A549 (cell line): ENCODE data around the gene CDH4. TPM values are rescaled to one million over a fixed set of nuclear protein-coding genes. Genes with fewer than 3 reads are reported as not detected.

Experiments used
- ATAC-seq, 2 experiments: fragments of 200-7000 bp in 1 of 2; fragments of >200 bp in 1 of 2; cut with Nextera tagmentation in 1 of 2; cut with Tn5 transposase in 1 of 2; 3 replicates each; pipeline versions ENCODE4 v1.8.0 to v1.9.1; 2018 to 2020; ENCODE audit warnings: mild to moderate bottlenecking in 1 of 2, moderate library complexity in 1 of 2
- CTCF ChIA-PET: fragments of 300-600 bp; sonication (Branson Sonifier 250); formaldehyde crosslinking; extraction: SDS; loops from one replicate; lab custom pipeline; 2021; ENCODE audit warnings: antibody characterized with exemption, inconsistent platforms; lab: Yijun Ruan, JAX
- POLR2A ChIA-PET: fragments of 350-600 bp; formaldehyde crosslinking; extraction: SDS; loops from one replicate; lab custom pipeline; 2021; ENCODE audit warnings: antibody characterized with exemption, inconsistent platforms; lab: Yijun Ruan, JAX
- DNase-seq, 2 experiments: peaks; one replicate each; pipeline versions ENCODE4 v3.0.0 to v3.0.0-alpha.2; 2011 to 2016; ENCODE audit warnings: low read depth in 1 of 2, low spot score in 1 of 2
- FAIRE-seq: peaks from 2 replicates; lab custom pipeline; 2011; peaks lifted over from hg19 to GRCh38; lab: Jason Lieb, UNC
- H3K27ac ChIP-seq, 2 experiments: fragments of >200 bp; sonication (Bioruptor Twin); formaldehyde crosslinking; 3 replicates each; pipeline ENCODE4 v1.5.1; 2016 to 2017
- H3K4me1 ChIP-seq: fragments of >200 bp; sonication (Bioruptor Twin); formaldehyde crosslinking; 3 replicates; pipeline ENCODE4 v1.6.1; 2016
- H3K4me2 ChIP-seq: fragments of >200 bp; sonication (Bioruptor Twin); formaldehyde crosslinking; 3 replicates; pipeline ENCODE4 v1.6.1; 2016
- H3K4me3 ChIP-seq: fragments of >200 bp; sonication (Bioruptor Twin); formaldehyde crosslinking; 3 replicates; pipeline ENCODE4 v1.5.1; 2016
- H3K9me3 ChIP-seq: fragments of >200 bp; sonication (Bioruptor Twin); formaldehyde crosslinking; 3 replicates; pipeline ENCODE4 v1.6.1; 2016
- CTCF ChIP-seq: fragments of >200 bp; sonication (Bioruptor Twin); formaldehyde crosslinking; IDR thresholded peaks from 3 replicates; pipeline ENCODE4 v1.5.1; 2016
- E2F6 ChIP-seq: IDR thresholded peaks from 2 replicates; pipeline ENCODE4 v1.6.1; 2012; ENCODE audit warnings: low read depth, borderline replicate concordance
- EP300 ChIP-seq, 2 experiments: fragments of >200 bp; sonication (Bioruptor Twin); formaldehyde crosslinking; IDR thresholded peaks; 2 replicates in 1 of 2; 3 replicates in 1 of 2; pipeline ENCODE4 v1.6.1; 2016 to 2017
- ESRRA ChIP-seq: fragments of 150-350 bp; IDR thresholded peaks from 2 replicates; pipeline ENCODE4 v1.6.1; 2014; ENCODE audit warnings: mild to moderate bottlenecking, low read length, borderline replicate concordance
- FOXS1 ChIP-seq: fragments of 250-450 bp; sonication (Bioruptor Pico); IDR thresholded peaks from 2 replicates; pipeline ENCODE4 v1.5.0; 2020; ENCODE audit warnings: mild to moderate bottlenecking, moderate library complexity
- GATA3 ChIP-seq: IDR thresholded peaks from 2 replicates; pipeline ENCODE4 v1.6.1; 2012; ENCODE audit warnings: borderline replicate concordance
- HDAC2 ChIP-seq: fragments of 200-600 bp; sonication (generic); IDR thresholded peaks from 2 replicates; pipeline ENCODE4 v1.6.1; 2016
- HES2 ChIP-seq: fragments of >200 bp; sonication (Bioruptor Twin); formaldehyde crosslinking; IDR thresholded peaks from 2 replicates; pipeline ENCODE4 v1.6.1; 2016
- HMGXB4 ChIP-seq: fragments of 250-450 bp; sonication (Bioruptor Pico); IDR thresholded peaks from 2 replicates; pipeline ENCODE4 v1.5.0; 2021; ENCODE audit warnings: mild to moderate bottlenecking, moderate library complexity, borderline replicate concordance
- JUN ChIP-seq, 2 experiments: fragments of >200 bp; sonication (Bioruptor Twin); formaldehyde crosslinking; IDR thresholded peaks; 2 replicates in 1 of 2; 3 replicates in 1 of 2; pipeline ENCODE4 v1.6.1; 2016 to 2017
- JUNB ChIP-seq: fragments of >200 bp; sonication (Bioruptor Twin); formaldehyde crosslinking; IDR thresholded peaks from 2 replicates; pipeline ENCODE4 v1.6.1; 2016
- KDM1A ChIP-seq: fragments of 200-600 bp; sonication (generic); IDR thresholded peaks from 2 replicates; pipeline ENCODE4 v1.6.1; 2016; ENCODE audit warnings: low read depth, mild to moderate bottlenecking
- KDM5A ChIP-seq: fragments of 200-600 bp; sonication (generic); IDR thresholded peaks from 2 replicates; pipeline ENCODE4 v1.6.1; 2016; ENCODE audit warnings: antibody characterized with exemption, mild to moderate bottlenecking
- MAFK ChIP-seq: fragments of 450-650 bp; IDR thresholded peaks from 2 replicates; pipeline ENCODE4 v1.6.1; 2014; ENCODE audit not compliant: partially characterized antibody
- MAZ ChIP-seq: fragments of 150-350 bp; IDR thresholded peaks from 2 replicates; pipeline ENCODE4 v1.6.1; 2014; ENCODE audit warnings: antibody characterized with exemption, low read depth, low read length, borderline replicate concordance
- MYC ChIP-seq: IDR thresholded peaks from 2 replicates; pipeline ENCODE4 v1.6.1; 2012; ENCODE audit warnings: mild to moderate bottlenecking, inconsistent platforms, low read length, improper control_type of control experiment, borderline replicate concordance
- NR3C1 ChIP-seq: fragments of >200 bp; sonication (Bioruptor Twin); formaldehyde crosslinking; IDR thresholded peaks from 3 replicates; pipeline ENCODE4 v1.6.1; 2017
- PHF8 ChIP-seq: fragments of 200-600 bp; sonication (generic); IDR thresholded peaks from 2 replicates; pipeline ENCODE4 v1.6.1; 2016; ENCODE audit warnings: low read depth, mild to moderate bottlenecking, antibody characterized with exemption, moderate library complexity, borderline replicate concordance
- RAD21 ChIP-seq, 2 experiments: fragments of >200 bp in 1 of 2; sonication (Bioruptor Twin) in 1 of 2; formaldehyde crosslinking in 1 of 2; IDR thresholded peaks in 1 of 2; conservative IDR thresholded peaks in 1 of 2; 2 replicates in 1 of 2; 3 replicates in 1 of 2; pipeline ENCODE4 v1.6.1; 2012 to 2018; ENCODE audit warnings: inconsistent platforms in 1 of 2
- RFX5 ChIP-seq: fragments of 450-650 bp; IDR thresholded peaks from 2 replicates; pipeline ENCODE4 v1.7.1; 2014; ENCODE audit warnings: antibody characterized with exemption, mild to moderate bottlenecking, moderate library complexity
- TFCP2L1 ChIP-seq: fragments of 250-450 bp; sonication (Bioruptor Pico); IDR thresholded peaks from 2 replicates; pipeline ENCODE4 v1.5.0; 2021; ENCODE audit warnings: mild to moderate bottlenecking
- ZC3H11A ChIP-seq: fragments of 450-650 bp; IDR thresholded peaks from 2 replicates; pipeline ENCODE4 v1.6.1; 2014; ENCODE audit warnings: antibody characterized with exemption, mild to moderate bottlenecking
- ZFP36 ChIP-seq: fragments of 450-650 bp; IDR thresholded peaks from 2 replicates; pipeline ENCODE4 v1.6.1; 2014; ENCODE audit warnings: borderline replicate concordance; ENCODE audit not compliant: partially characterized antibody
- ZSCAN20 ChIP-seq: fragments of 250-450 bp; sonication (Bioruptor Pico); IDR thresholded peaks from 2 replicates; pipeline ENCODE4 v1.8.0; 2022; ENCODE audit warnings: mild to moderate bottlenecking, moderate library complexity
- WGBS: methylation state at CpG from one replicate; pipeline ENCODE4 v1.1.6; 2017; ENCODE audit errors: missing lambda C conversion rate; 5-methylcytosine and 5-hydroxymethylcytosine counted together
- polyA plus RNA-seq, 4 experiments: library from polyadenylated mRNA; depleted of rRNA in 3 of 4; stranded (reverse); fragments of >200 nt; fragmentation: RNase III in 1 of 4; extraction: RNeasy Plus Mini Kit Qiagen cat#74134 plus additional on column Dnase treatment in 1 of 4; gene quantifications; 2 replicates in 3 of 4; 3 replicates in 1 of 4; pipeline ENCODE4 v1.2.3, GENCODE V29; 2011 to 2017

CDH4 gene
- polyA plus RNA-seq, 2 of the 4 experiments (the other 2 are of a cell fraction): 3.4 to 10.3 TPM

GRCh38 chr20:61976644-61977418, 724.8 kb downstream of the CDH4 start:
- no peak for TF ChIP-seq PHF8
- TF ChIP-seq ZFP36: no peak
- no peak for TF ChIP-seq FOXS1 (CRISPR knock-in tag)
- TF ChIP-seq JUNB: no peak
- no peak for TF ChIP-seq ZC3H11A
- TF ChIP-seq CTCF: no peak
- TF ChIP-seq ESRRA: no peak
- TF ChIP-seq ZSCAN20 (CRISPR knock-in tag): no peak
- TF ChIP-seq RAD21 (conservative IDR thresholded peaks at IDR 0.05 in 1 of 2, IDR thresholded peaks at IDR 0.05 in 1 of 2): no peak
- TF ChIP-seq RFX5: no peak
- no peak for TF ChIP-seq MAZ
- TF ChIP-seq MAFK: no peak
- TF ChIP-seq KDM1A: no peak
- TF ChIP-seq MYC: no peak
- TF ChIP-seq HMGXB4 (CRISPR knock-in tag): no peak
- TF ChIP-seq NR3C1: no peak
- TF ChIP-seq HES2: no peak
- no peak for TF ChIP-seq TFCP2L1 (CRISPR knock-in tag)
- TF ChIP-seq GATA3: no peak
- no peak for TF ChIP-seq JUN (IDR thresholded peaks at IDR 0.05)
- Histone ChIP-seq H3K4me3 (no peak overlapping the region), H3K4me2 (no peak overlapping the region), H3K9me3 (no peaks in the 10 kb centered on the region), H3K27ac (no peak overlapping the region), H3K4me1 (no peaks in the 10 kb centered on the region)
- DNase-seq (no peak), ATAC-seq (no peak), FAIRE-seq (no peak)
- ChIA-PET POLR2A (no interaction called here), CTCF (interaction anchor here (0.9 kb wide), 1 partner anchor 159 kb away, joined by 3 read pairs; no protein-coding TSS in a partner anchor)
- WGBS: 86% methylated on average over 23 of the region's 45 CpGs

GRCh38 chr20:61977419-61977786, 725.3 kb downstream of the CDH4 start:
- 90% methylated on average over 10 of the region's 10 CpGs for WGBS
- POLR2A ChIA-PET: no interaction called here

More at GRCh38 chr20:61977419-61977786, 725.3 kb downstream of the CDH4 start:
- TF ChIP-seq HDAC2 (no peak), MAFK (no peak), E2F6 (no peak), PHF8 (no peak), EP300 (IDR thresholded peaks at IDR 0.05) (no peak), KDM5A (no peak)
- no peak overlapping the region for H3K4me2 ChIP-seq
- no peak overlapping the region for H3K4me3 ChIP-seq
- no peak overlapping the region for H3K27ac ChIP-seq
- FAIRE-seq (no peak), DNase-seq (no peak), ATAC-seq (no peak)
- H3K4me1 ChIP-seq: no peaks in the 10 kb centered on the region
- CTCF ChIA-PET: no interaction called here
- no peaks in the 10 kb centered on the region for H3K9me3 ChIP-seq
